Smooth muscle cell (in vitro differentiated cells): ENCODE results near the gene SH2D4B. TPM values are rescaled to one million over a fixed set of nuclear protein-coding genes. Genes with fewer than 3 reads are reported as not detected.

ENCODE experiments used
- DNase-seq: peaks from one replicate; lab custom pipeline; 2025; ENCODE audit not compliant: unreplicated experiment; lab: John Stamatoyannopoulos, UW
- H2AFZ ChIP-seq: fragments of 200-600 bp; sonication (generic); 2 replicates; pipeline ENCODE4 v1.6.0; 2016; ENCODE audit warnings: antibody characterized with exemption, low read depth, mild to moderate bottlenecking
- H3F3A ChIP-seq: fragments of 200-600 bp; sonication (generic); 2 replicates; pipeline ENCODE4 v1.6.0; 2017; ENCODE audit warnings: antibody characterized with exemption, low read depth
- H3K27ac ChIP-seq: fragments of 200-600 bp; sonication (generic); 2 replicates; pipeline ENCODE4 v1.5.1; 2016; ENCODE audit warnings: low read depth, mild to moderate bottlenecking
- H3K27me3 ChIP-seq: fragments of 200-600 bp; sonication (generic); 2 replicates; pipeline ENCODE4 v1.6.1; 2016; ENCODE audit warnings: low read depth, mild to moderate bottlenecking
- H3K36me3 ChIP-seq: fragments of 200-600 bp; sonication (generic); 2 replicates; pipeline ENCODE4 v1.5.1; 2016; ENCODE audit warnings: low read depth
- H3K4me1 ChIP-seq: fragments of 200-600 bp; sonication (generic); 2 replicates; pipeline ENCODE4 v1.5.1; 2016; ENCODE audit warnings: low read depth
- H3K4me2 ChIP-seq: fragments of 200-600 bp; sonication (generic); 2 replicates; pipeline ENCODE4 v1.6.0; 2016; ENCODE audit warnings: mild to moderate bottlenecking
- H3K4me3 ChIP-seq: fragments of 200-600 bp; sonication (generic); 2 replicates; pipeline ENCODE4 v1.5.1; 2016; ENCODE audit warnings: mild to moderate bottlenecking
- H3K79me2 ChIP-seq: fragments of 200-600 bp; sonication (generic); 2 replicates; pipeline ENCODE4 v1.6.0; 2016; ENCODE audit warnings: low read depth, mild to moderate bottlenecking
- H3K9ac ChIP-seq: fragments of 200-600 bp; sonication (generic); 2 replicates; pipeline ENCODE4 v1.6.0; 2016; ENCODE audit warnings: low read depth
- H3K9me3 ChIP-seq: fragments of 200-600 bp; sonication (generic); replicated peaks from 2 replicates; pipeline ENCODE4 v1.5.1; 2016; ENCODE audit warnings: low read depth
- H4K20me1 ChIP-seq: fragments of 200-600 bp; sonication (generic); 2 replicates; pipeline ENCODE4 v1.6.0; 2016; ENCODE audit warnings: low read depth
- WGBS: methylation state at CpG from one replicate; pipeline ENCODE4 v1.1.7; 2016; ENCODE audit warnings: low lambda C conversion rate; 5-methylcytosine and 5-hydroxymethylcytosine counted together
- polyA plus RNA-seq: library from polyadenylated mRNA; unstranded; fragments of >200 nt; fragmentation: Nextera tagmentation; extraction: Ambion mirVana; gene quantifications from 2 replicates; pipeline ENCODE4 v1.2.1, GENCODE V29; 2016
- total RNA-seq: library from RNA; depleted of rRNA; stranded (reverse); fragments of >200 nt; gene quantifications from 2 replicates; pipeline ENCODE4 v1.2.3, GENCODE V29; 2014
- TF ChIP-seq, protein P1 (sequence below): fragments of 200-600 bp; sonication (generic); IDR thresholded peaks from 2 replicates; pipeline ENCODE4 v1.5.1; 2017; ENCODE audit warnings: borderline replicate concordance, mild to moderate bottlenecking, antibody characterized with exemption; ENCODE audit not compliant: insufficient read depth, poor library complexity, severe bottlenecking

Gene SH2D4B
- total and polyA plus RNA-seq, 2 experiments from 2014 or later: 0.13 TPM; not detected in 1

DNA sequence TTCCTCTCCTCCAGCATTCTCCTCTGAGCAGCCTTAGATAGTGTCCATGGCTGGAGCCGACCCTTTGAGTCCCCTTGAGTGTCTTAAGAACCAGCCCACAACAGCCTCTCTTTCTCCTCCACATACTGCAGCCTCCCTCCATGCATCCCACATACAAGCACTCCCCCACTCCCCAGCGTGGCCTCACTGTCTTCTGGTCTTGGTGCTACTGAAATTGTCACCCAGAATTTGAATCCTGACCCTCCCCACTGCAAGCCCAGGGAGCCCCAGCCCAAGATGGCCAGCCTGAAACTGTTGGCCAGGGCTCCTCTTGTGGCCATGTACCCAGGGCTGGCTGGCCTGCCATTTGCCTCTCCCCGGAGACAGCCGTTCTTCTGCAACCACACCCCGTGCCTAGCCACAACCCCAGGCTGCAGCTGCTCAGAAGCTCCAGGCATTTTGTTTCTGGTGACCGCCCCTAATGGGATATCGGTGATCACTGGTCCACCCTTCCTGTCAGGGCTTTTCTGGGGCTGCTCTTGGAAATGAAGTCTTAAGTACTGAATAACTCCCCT is 18.8 kb upstream of the SH2D4B start:
- H3K79me2 ChIP-seq: no peaks in the 10 kb centered on the region

DNA sequence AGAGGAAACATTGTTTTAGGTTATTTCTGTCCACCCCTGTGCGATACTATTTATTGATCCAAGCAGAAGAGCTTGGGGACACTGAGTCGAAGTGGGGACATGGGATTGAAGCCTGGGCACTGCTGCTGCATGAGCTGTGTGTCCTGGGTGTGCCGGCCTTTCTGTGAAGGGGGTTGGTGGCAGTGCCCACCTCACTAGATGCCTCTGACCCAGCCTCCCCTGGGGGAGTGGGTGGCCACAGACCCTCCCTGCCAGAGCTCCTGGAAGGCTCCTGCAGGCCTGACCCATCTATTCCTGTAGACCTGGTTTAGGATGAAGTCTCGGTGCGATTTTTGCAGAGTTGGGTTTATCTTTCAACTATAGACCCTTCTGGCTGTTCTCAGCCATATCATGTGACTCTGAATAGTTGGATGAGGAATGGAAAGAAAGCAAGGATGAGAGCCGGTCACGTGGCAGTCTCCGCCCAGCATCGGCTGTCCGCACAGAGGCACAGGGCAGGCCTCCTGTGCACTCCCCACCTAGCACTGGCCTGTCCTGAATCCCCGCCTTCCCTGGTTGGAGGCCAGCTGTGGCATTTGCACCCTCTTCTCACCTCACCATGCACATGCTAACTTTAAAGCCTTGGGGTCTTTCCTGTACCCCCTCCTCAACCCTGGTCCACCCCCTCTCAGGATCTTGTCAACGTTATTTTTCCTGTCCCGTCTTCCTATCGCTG is 17.6 kb upstream of the SH2D4B start:
- Histone ChIP-seq H3K27me3 (no peaks in the 10 kb centered on the region), H3K9me3 (no peaks in the 10 kb centered on the region), H3K79me2 (no peaks in the 10 kb centered on the region), H3K27ac (no peak overlapping the region), H3K9ac (no peak overlapping the region), H3K36me3 (no peaks in the 10 kb centered on the region), H3K4me2 (no peak overlapping the region), H3F3A (no peaks in the 10 kb centered on the region), H3K4me3 (no peak overlapping the region), H2AFZ (no peak overlapping the region), H4K20me1 (no peaks in the 10 kb centered on the region), H3K4me1 (no peaks in the 10 kb centered on the region)
- WGBS: 90% methylated on average over 14 of the region's 14 CpGs
- TF ChIP-seq, protein P1, sequence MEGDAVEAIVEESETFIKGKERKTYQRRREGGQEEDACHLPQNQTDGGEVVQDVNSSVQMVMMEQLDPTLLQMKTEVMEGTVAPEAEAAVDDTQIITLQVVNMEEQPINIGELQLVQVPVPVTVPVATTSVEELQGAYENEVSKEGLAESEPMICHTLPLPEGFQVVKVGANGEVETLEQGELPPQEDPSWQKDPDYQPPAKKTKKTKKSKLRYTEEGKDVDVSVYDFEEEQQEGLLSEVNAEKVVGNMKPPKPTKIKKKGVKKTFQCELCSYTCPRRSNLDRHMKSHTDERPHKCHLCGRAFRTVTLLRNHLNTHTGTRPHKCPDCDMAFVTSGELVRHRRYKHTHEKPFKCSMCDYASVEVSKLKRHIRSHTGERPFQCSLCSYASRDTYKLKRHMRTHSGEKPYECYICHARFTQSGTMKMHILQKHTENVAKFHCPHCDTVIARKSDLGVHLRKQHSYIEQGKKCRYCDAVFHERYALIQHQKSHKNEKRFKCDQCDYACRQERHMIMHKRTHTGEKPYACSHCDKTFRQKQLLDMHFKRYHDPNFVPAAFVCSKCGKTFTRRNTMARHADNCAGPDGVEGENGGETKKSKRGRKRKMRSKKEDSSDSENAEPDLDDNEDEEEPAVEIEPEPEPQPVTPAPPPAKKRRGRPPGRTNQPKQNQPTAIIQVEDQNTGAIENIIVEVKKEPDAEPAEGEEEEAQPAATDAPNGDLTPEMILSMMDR: no peak
- no peak for DNase-seq

More for the DNA sequence above, 18.8 kb upstream of the SH2D4B start:
- DNase-seq: no peak
- 98% methylated on average over 7 of the region's 7 CpGs for WGBS
- Histone ChIP-seq H3K4me2 (no peak overlapping the region), H3K27me3 (no peaks in the 10 kb centered on the region), H3K9me3 (no peaks in the 10 kb centered on the region), H3K27ac (no peak overlapping the region), H3K4me1 (no peaks in the 10 kb centered on the region), H3K36me3 (no peaks in the 10 kb centered on the region), H4K20me1 (no peaks in the 10 kb centered on the region), H2AFZ (no peak overlapping the region), H3F3A (no peaks in the 10 kb centered on the region), H3K9ac (no peak overlapping the region), H3K4me3 (no peak overlapping the region)
- TF ChIP-seq, protein P1: no peak

DNA sequence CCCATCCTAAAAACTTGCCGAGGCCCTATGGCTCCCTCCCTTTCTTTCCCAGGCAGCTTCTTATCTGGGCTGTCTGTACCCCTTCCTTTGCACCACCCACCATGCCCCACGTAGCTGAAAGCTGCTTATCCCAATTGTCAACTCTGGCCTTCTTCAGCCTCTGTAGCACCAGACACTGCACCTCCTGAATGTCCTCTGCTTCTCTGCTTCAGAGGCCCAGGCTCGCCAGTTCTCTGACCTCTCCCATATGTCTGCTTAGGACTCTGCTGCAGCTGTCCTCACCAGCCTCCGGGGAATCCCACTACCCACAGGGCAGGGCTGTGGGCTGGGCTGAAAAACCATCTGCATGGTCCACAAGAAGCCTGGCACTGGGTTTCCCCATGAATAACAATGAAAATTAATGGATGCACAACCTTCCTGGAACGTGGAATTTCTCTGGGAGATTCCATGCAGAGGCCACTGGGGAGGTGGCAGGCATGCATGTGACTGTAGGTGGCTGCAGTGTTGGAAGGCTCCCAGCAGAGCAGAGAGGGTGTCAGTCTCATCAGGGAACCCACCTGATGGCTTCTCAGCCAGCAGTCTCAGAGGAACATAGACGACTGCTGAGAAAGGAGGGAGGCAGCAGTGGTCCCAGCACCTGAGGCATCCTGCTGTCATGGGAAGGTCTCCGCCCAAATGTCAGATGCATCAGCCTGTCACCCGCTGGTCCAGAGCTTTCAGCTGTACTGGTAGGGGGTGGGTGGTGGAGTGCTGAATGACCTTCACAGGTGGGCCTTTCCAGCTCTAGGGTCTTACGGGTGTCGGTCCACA is 16.8 kb upstream of the SH2D4B start:
- no peak for DNase-seq
- TF ChIP-seq, protein P1: no peak
- Histone ChIP-seq H3K79me2 (no peaks in the 10 kb centered on the region), H3K4me1 (no peaks in the 10 kb centered on the region), H4K20me1 (no peaks in the 10 kb centered on the region), H3K4me2 (no peak overlapping the region), H3K4me3 (no peak overlapping the region), H3K9ac (no peak overlapping the region), H2AFZ (no peak overlapping the region), H3F3A (no peaks in the 10 kb centered on the region), H3K9me3 (no peaks in the 10 kb centered on the region), H3K27ac (no peak overlapping the region), H3K36me3 (no peaks in the 10 kb centered on the region), H3K27me3 (no peaks in the 10 kb centered on the region)
- 90% methylated on average over 10 of the region's 10 CpGs for WGBS
